Stimulated activated naive CD4-positive, alpha-beta T cell (primary cell): ENCODE results near the gene ARHGAP19.

Experiments
- DNase-seq, 6 experiments: peaks; one replicate each; lab custom pipeline; 2025; lab: John Stamatoyannopoulos, UW

Gene ARHGAP19

DNA sequence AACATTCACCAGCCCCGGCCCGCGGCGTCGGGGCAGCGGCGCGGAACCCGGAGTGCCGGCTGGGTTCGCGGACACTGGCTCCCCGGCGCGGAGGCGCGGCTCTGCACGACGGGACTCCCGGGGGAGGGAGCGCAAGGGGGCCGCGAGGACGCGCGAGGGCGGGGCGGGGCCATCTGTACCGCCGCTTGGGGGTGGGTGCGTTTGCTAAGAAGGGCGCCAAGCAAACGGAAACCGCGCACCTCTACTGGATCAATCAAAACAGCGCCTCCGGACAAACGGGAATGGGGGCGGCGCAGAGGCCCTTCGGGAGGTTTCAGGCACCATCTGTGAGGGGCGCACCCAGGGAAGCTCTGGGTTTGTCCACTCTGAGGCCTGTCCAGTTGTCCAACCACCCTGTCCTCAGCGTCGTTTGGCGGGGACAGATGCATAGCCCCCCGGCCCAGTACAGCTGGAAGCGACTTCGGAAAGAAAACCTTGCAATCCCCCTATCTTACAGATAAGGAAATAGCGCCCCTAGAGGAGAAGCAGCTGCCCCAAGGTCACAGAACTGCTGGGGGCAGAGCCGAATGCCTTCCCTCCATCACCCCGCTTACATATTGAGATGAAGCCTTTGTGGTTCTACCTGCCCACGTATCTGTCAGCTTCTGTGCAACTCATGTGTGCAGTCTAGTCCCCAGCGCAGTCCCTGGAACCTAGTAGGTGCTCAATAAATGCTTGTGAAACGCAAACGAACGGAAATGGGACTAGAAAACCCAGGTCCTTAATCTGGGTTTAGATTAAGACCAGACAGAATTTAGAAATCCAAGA is 96.0 kb downstream of the ARHGAP19 start:
- DNase-seq = peak; percentile 29 to 70 (median 56)

DNA sequence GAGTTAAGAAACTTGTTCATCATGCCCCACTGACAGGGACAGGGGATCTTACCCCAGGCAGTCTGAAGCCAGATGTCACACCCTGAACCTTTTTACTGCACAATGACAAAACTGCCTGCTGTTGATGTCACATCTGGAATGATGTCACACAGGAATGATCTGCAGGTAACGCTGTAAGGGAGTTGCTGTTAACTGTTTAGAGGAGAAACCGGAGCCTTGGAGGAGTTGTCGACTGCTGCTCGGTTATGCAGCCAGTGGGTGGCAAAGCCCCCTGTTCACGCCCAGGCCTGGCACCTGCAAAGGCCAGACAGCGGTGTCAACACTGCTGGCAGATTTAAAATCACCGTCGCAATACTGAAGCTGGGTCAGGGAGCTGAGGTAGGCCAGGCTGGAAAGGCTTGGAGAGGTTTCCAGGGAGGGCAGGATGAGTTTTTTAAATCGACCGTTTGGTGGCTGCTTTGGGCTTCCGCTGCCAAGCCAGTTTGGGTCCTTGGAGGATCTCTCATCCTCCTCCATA is 96.7 kb downstream of the ARHGAP19 start:
- DNase-seq = no peak

- no peak for DNase-seq
Observed at GRCh38 chr10:97192952-97193435, 99.4 kb downstream of the ARHGAP19 start.

DNA sequence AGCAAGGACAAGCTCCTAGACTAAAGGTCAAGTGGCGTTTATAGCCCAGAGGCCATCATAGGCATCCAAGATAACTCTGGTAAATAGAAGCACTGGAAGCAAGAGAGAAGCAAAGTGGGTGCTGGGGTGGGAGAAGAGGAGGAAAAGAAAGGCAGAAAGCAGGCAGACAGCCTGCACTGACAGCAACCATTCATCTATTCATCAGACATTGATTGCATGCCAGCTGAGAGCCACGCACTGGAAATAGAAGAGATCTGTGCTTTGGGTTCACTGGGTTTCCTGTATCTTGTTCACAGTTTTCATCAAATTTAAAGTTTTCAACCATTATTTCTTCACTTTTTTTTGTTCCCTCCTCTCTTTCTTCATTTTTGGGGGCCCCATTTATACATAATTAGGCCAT is 102.0 kb downstream of the ARHGAP19 start:
- no peak for DNase-seq

DNA sequence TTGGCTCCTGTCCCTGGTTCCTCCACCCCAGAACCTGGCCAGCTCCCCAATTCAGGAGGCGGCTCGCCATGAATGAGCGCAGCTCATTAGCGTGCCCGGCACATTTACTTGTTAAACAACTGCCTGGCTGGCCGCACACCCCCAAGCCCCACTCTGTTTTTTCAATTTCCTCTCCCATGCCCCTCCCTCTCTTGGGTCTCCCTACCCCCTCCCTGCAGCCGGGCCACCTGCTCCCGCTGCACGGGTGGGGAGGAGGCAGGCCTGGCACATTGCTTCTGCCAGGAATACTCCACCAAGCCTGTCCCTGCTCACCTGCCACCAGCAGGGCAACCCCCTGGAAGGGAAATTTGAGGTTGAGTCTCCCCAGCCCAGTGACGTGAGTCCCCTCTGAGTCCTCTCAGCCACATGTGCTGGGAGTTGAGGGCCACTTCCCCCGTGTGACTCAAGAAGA is 104.2 kb downstream of the ARHGAP19 start:
- no peak for DNase-seq

- no peak for DNase-seq
Observed at GRCh38 chr10:97186911-97187310, 105.5 kb downstream of the ARHGAP19 start.

DNA sequence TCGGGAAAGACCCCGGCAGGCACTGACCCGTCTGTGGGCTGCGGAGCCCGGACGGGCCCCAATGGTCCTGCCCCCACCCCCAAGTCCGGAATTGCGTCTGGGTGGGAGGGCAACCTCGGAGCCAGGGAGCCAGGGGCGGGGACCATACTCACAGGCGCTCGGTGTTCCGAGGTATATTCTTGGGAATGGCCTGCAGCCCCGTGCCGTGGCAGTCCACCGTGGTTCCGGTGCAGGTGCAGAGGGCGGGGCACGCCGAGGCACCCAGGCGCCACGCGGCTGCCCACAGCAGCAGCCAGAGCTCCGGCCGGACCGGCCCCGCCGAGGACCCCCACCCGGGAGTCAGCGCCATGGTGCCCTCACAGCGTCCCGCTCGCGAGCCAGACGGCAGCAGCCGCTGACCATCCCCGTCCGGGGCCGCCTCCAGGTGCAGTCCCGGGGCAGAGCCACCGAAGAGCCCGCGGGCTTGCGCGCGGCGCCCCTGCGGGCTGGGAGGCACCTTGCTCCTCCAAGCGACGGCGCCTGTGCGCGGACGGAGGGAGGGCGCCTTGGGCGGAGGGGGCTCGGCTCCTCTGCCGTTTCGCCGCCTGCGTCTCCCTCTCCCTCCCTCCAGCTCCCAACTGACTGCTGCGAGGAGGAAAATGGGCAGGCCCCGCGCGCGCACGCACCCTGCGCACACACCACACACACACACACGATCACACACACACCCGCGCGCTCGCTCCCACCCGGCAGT is 106.9 kb downstream of the ARHGAP19 start, which contains the start of gene SLIT1:
Gene SLIT1, minus strand, starts transcription at position 634 of the 733 bp plus-strand sequence. Its CDS starts 285 bp downstream, at position 349.
- no peak for DNase-seq

GRCh38 chr10:97184971-97185325 is 107.5 kb downstream of the ARHGAP19 start:
- DNase-seq = no peak

GRCh38 chr10:97183314-97183713 is 109.1 kb downstream of the ARHGAP19 start:
- no peak for DNase-seq

GRCh38 chr10:97182288-97182990 is 110.0 kb downstream of the ARHGAP19 start:
- DNase-seq = no peak

- DNase-seq = no peak
Observed at GRCh38 chr10:97180986-97181385, 111.5 kb downstream of the ARHGAP19 start.

- no peak for DNase-seq
Observed at GRCh38 chr10:97180363-97180755, 112.1 kb downstream of the ARHGAP19 start.

GRCh38 chr10:97179731-97180362 is 112.6 kb downstream of the ARHGAP19 start:
- DNase-seq = no peak

DNA sequence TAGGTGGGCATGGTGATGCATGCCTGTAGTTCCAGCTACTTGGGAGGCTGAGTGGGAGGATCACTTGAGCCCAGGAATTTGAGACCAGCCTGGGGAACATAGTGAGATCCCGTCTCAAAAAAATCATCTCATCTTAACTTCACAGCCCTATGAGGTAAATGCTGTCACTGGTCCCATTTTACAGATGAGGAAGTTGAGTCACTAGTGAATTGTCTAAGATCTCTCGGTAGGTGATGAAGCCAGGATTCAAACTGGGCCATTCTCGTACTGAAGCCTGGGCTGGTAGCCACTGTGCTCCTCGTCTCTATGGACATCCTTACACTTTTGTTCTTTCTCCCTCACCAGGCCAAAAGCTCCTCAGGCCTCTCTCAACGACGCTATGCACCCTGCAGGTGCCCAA is 113.1 kb downstream of the ARHGAP19 start:
- no peak for DNase-seq

- DNase-seq = no peak
Observed at GRCh38 chr10:97178074-97178473, 114.4 kb downstream of the ARHGAP19 start.

- no peak for DNase-seq
Observed at GRCh38 chr10:97176226-97176625, 116.2 kb downstream of the ARHGAP19 start.

- DNase-seq = no peak
Observed at GRCh38 chr10:97175586-97175985, 116.9 kb downstream of the ARHGAP19 start.

GRCh38 chr10:97174941-97175340 is 117.5 kb downstream of the ARHGAP19 start:
- no peak for DNase-seq

GRCh38 chr10:97174276-97174775 is 118.1 kb downstream of the ARHGAP19 start:
- DNase-seq = no peak

DNA sequence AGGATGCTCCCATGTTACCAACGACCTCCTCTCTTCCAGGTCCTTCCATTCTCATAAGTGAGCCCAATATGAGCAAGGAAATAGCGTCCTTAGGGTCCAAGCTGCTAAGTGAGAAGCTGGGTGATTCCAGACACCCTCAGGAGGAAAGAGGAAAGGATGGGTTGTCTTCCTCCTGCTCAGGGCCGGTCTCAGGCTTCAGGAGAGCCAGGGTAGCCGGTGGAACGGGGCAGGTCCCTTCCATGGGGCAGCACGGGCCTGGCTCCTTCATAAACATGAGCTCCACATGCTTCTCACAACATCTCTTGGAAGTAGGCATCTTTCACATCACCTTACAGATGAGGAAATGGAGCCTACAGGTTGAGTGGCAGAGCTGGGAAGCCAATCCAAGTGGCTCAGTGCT is 119.4 kb downstream of the ARHGAP19 start:
- no peak for DNase-seq
